Ecto neural progenitor cell (in vitro differentiated cells): ENCODE data around the gene SYT3.
A peak's percentile ranks its signal among the peaks of the same experiment; 100 is the strongest.

Experiments
- DNase-seq: peaks from one replicate; pipeline ENCODE4 v3.0.0-alpha.2; 2018; ENCODE audit warnings: low spot score

Gene SYT3

GRCh38 chr19:50639121-50640112 lies at the start of gene SYT3:
Gene SYT3 (minus strand): TSS chr19:50639881. CDS start chr19:50637411, 2,470 bp downstream.
- peak; percentile 83 for DNase-seq

GRCh38 chr19:50688766-50689165 lies 49.1 kb upstream of the SYT3 start:
- no peak for DNase-seq

- DNase-seq, result no peak
Observed at GRCh38 chr19:50686310-50687032, 46.8 kb upstream of the SYT3 start.

- peak; percentile 87 for DNase-seq
Observed at GRCh38 chr19:50679177-50680125, 39.8 kb upstream of the SYT3 start.

GRCh38 chr19:50678323-50678722 lies 38.6 kb upstream of the SYT3 start:
- DNase-seq, result no peak

- no peak for DNase-seq
Observed at GRCh38 chr19:50677636-50678035, 38.0 kb upstream of the SYT3 start.

GRCh38 chr19:50676625-50677197 lies 37.0 kb upstream of the SYT3 start:
- DNase-seq, result no peak

- DNase-seq, result no peak
Observed at GRCh38 chr19:50673118-50673517, 33.4 kb upstream of the SYT3 start.

GRCh38 chr19:50670102-50670380 lies 30.4 kb upstream of the SYT3 start:
- no peak for DNase-seq

- no peak for DNase-seq
Observed at GRCh38 chr19:50669302-50670101, 29.8 kb upstream of the SYT3 start.

GRCh38 chr19:50668879-50669278 lies 29.2 kb upstream of the SYT3 start:
- no peak for DNase-seq

GRCh38 chr19:50668416-50668815 lies 28.7 kb upstream of the SYT3 start:
- DNase-seq, result no peak

GRCh38 chr19:50667759-50668231 lies 28.1 kb upstream of the SYT3 start:
- peak; percentile 56 for DNase-seq

- DNase-seq, result peak; percentile 57
Observed at GRCh38 chr19:50667177-50667758, 27.6 kb upstream of the SYT3 start.

- no peak for DNase-seq
Observed at GRCh38 chr19:50666346-50667176, 26.9 kb upstream of the SYT3 start.

- no peak for DNase-seq
Observed at GRCh38 chr19:50664204-50664603, 24.5 kb upstream of the SYT3 start.

- DNase-seq, result no peak
Observed at GRCh38 chr19:50663482-50663790, 23.8 kb upstream of the SYT3 start.

- no peak for DNase-seq
Observed at GRCh38 chr19:50662651-50663481, 23.2 kb upstream of the SYT3 start.
